Upper lobe of left lung (tissue), 6 donors: Measurements from ENCODE around the gene INSRR. TPM values are rescaled to one million over a fixed set of nuclear protein-coding genes. Genes with fewer than 3 reads are reported as not detected.

ENCODE experiments used
- ATAC-seq, 2 donors: fragments of 200-7000 bp; cut with Tn5 transposase; one replicate each; pipeline ENCODE4 v1.9.1; 2022; ENCODE audit warnings: mild to moderate bottlenecking in 2 of 2, moderate library complexity in 2 of 2; ENCODE audit not compliant: low FRiP score in 2 of 2
- DNase-seq, 2 donors: peaks; one replicate each; pipeline ENCODE4 v3.0.0-alpha.2; 2019 to 2020
- H3K27ac ChIP-seq, 4 donors: fragments of 200-600 bp; sonication (generic); one replicate each; pipeline ENCODE4 v1.5.1; 2016 to 2019
- H3K27me3 ChIP-seq, 4 donors: fragments of 200-600 bp; sonication (generic); one replicate each; pipeline ENCODE4 v1.5.1; 2017 to 2019
- H3K36me3 ChIP-seq, 4 donors: fragments of 200-600 bp; sonication (generic); one replicate each; pipeline ENCODE4 v1.5.1; 2016 to 2019
- H3K4me1 ChIP-seq, 4 donors: fragments of 200-600 bp; sonication (generic); one replicate each; pipeline ENCODE4 v1.5.1; 2018 to 2019
- H3K4me3 ChIP-seq, 4 donors: fragments of 200-600 bp; sonication (generic); one replicate each; pipeline ENCODE4 v1.5.1; 2017 to 2019; ENCODE audit warnings: mild to moderate bottlenecking in 2 of 4, moderate library complexity in 1 of 4
- H3K9me3 ChIP-seq, 4 donors: fragments of 200-600 bp; sonication (generic); one replicate each; pipeline ENCODE4 v1.5.1; 2018 to 2019
- EP300 ChIP-seq, 4 donors: sonication (generic); formaldehyde crosslinking; IDR thresholded peaks; one replicate each; pipeline ENCODE4 v1.5.1; 2017; ENCODE audit warnings: antibody characterized with exemption in 4 of 4, control low read depth in 2 of 4
- POLR2A ChIP-seq, 4 donors: fragments of 450-650 bp; IDR thresholded peaks; one replicate each; pipeline ENCODE4 v1.5.1; 2016 to 2017; ENCODE audit warnings: antibody characterized with exemption in 4 of 4, mild to moderate bottlenecking in 2 of 4
- POLR2AphosphoS5 ChIP-seq, 2 donors: sonication (generic); formaldehyde crosslinking; IDR thresholded peaks; one replicate each; pipeline ENCODE4 v1.5.1; 2017; ENCODE audit warnings: antibody characterized with exemption in 2 of 2
- WGBS, 2 donors: methylation state at CpG; one replicate each; pipeline ENCODE4 v1.1.5; 2017 to 2018; 5-methylcytosine and 5-hydroxymethylcytosine counted together
- total RNA-seq, 6 donors: library from RNA; depleted of rRNA in 4 of 6; stranded (reverse); fragments of >200 nt in 4 of 6; gene quantifications; one replicate each; pipeline versions ENCODE4 v1.1.0 to v1.2.1, GENCODE V29; 2016 to 2021
- TF ChIP-seq, protein P1 (sequence below), 6 experiments: fragments of 450-650 bp in 4 of 6; fragments of 200-600 bp in 2 of 6; sonication (generic) in 2 of 6; IDR thresholded peaks; one replicate each; pipeline ENCODE4 v1.5.1; 2016 to 2019; ENCODE audit warnings: antibody characterized with exemption in 6 of 6
- donor health status: DM: no; HTN: no; CAD: no; lungs with moderate emphysema.
- donor health status: DM: no; HTN: yes; CAD: no; lungs with severe emphysema.

INSRR gene
- total RNA-seq, 6 donors from 2014 or later: 0.03 to 0.22 TPM; not detected in 4

DNA sequence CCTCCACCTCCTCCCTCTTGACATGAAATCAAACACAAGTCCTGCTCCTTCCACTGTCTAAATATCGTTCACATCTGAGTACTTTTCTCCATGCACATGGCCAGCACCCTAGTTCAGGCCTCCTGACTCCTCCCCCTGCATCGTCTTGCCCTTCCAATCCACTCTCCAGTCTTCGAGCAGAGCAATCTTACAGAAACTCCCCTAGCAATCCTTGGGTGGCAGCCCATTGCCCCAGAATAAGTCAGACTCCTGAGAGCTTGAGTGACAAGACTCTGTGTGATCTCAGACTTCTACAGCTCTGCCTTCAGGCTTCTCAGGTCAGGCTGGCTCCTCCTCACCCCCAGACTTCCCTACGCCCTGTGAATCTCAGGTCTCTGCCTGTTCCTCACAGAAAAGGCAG, 47.7 kb downstream of the INSRR start:
- Histone ChIP-seq H3K4me3 (no peak overlapping the region), H3K4me1 (peaks cover 13 to 24% (median 19%) of the 10 kb centered on the region in 4 donors), H3K9me3 (no peaks in the 10 kb centered on the region), H3K36me3 (no peaks in the 10 kb centered on the region), H3K27me3 (no peaks in the 10 kb centered on the region), H3K27ac (no peak overlapping the region)
- DNase-seq (no peak), ATAC-seq (no peak)
- 62 to 68% methylated on average over 4 of the region's 4 CpGs for WGBS, 2 donors
- TF ChIP-seq POLR2AphosphoS5 (IDR thresholded peaks at IDR 0.05): no peak
- TF ChIP-seq, protein P1, sequence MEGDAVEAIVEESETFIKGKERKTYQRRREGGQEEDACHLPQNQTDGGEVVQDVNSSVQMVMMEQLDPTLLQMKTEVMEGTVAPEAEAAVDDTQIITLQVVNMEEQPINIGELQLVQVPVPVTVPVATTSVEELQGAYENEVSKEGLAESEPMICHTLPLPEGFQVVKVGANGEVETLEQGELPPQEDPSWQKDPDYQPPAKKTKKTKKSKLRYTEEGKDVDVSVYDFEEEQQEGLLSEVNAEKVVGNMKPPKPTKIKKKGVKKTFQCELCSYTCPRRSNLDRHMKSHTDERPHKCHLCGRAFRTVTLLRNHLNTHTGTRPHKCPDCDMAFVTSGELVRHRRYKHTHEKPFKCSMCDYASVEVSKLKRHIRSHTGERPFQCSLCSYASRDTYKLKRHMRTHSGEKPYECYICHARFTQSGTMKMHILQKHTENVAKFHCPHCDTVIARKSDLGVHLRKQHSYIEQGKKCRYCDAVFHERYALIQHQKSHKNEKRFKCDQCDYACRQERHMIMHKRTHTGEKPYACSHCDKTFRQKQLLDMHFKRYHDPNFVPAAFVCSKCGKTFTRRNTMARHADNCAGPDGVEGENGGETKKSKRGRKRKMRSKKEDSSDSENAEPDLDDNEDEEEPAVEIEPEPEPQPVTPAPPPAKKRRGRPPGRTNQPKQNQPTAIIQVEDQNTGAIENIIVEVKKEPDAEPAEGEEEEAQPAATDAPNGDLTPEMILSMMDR (IDR thresholded peaks at IDR 0.05): no peak
- no peak for TF ChIP-seq POLR2A (IDR thresholded peaks at IDR 0.05)
- no peak for TF ChIP-seq EP300 (IDR thresholded peaks at IDR 0.05)

DNA sequence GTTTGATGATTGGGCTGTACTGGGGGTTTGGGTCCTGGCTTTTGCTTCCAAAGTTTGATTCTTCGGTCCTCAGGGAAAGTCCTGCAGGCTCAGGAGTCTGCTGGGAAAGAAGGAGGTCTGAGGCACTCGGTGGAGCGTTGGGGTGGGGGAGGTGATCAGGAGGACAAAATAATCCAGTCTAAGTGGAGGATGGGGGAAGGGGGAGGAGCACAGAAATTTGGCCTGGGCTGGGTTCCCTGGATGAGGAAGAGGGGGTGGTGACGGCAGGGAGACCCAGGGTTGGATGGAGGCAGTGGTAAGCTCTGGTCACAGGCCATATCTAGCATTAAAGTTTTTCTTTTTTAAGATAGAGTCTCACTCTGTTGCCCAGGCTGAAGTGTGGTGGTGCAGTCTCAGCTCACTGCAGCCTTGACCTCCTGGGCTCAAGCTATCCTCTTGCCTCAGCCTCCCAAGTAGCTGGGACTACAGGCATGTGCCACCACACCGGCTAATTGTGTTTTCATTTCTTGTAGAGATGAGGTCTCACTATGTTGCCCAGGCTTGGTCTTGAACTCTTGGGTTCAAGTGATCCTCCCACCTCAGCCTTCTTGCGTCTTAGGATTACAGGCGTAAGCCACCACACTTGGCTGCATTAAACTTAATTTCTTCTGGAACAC, 49.1 kb downstream of the INSRR start:
- Histone ChIP-seq H3K4me3 (no peak overlapping the region), H3K9me3 (no peaks in the 10 kb centered on the region), H3K36me3 (no peaks in the 10 kb centered on the region), H3K27ac (no peak overlapping the region), H3K4me1 (peaks cover 13 to 24% (median 18%) of the 10 kb centered on the region in 4 donors), H3K27me3 (no peaks in the 10 kb centered on the region)
- ATAC-seq: no peak
- TF ChIP-seq, protein P1 (IDR thresholded peaks at IDR 0.05): no peak
- TF ChIP-seq POLR2A (IDR thresholded peaks at IDR 0.05): no peak
- no peak for TF ChIP-seq POLR2AphosphoS5 (IDR thresholded peaks at IDR 0.05)
- 89 to 92% methylated on average over 7 of the region's 7 CpGs for WGBS, 2 donors
- DNase-seq: no peak

DNA sequence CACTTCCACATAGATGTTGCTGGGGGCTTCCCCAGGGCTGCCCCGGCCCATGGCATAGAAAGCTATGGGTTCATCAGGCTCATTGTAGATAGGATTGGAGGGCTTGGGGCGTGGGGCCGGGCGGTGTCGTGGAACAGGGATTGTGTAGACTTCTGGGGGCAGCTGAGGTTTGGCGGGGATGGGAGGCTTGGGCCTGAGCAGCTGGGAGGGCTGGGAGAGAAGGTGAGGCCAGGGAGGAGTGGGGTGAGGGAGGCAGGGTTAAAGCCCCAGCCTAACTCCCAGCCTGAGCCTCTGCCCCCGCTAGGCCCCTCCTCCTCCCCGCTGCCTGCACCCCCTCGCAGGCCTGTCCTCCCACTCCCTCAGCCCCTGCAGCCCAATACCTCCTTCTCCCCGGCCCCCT, 49.6 kb downstream of the INSRR start:
- 96 to 99% methylated on average over 10 of the region's 10 CpGs for WGBS, 2 donors
- no peaks in the 10 kb centered on the region for H3K9me3 ChIP-seq
- ATAC-seq (no peak), DNase-seq (peak in 1 of 2 donors; percentile 61)
- peaks cover 11 to 25% (median 17%) of the 10 kb centered on the region in 4 donors for H3K4me1 ChIP-seq
- H3K4me3 ChIP-seq: no peak overlapping the region
- H3K27ac ChIP-seq: no peak overlapping the region
- TF ChIP-seq, protein P1 (IDR thresholded peaks at IDR 0.05): no peak
- no peak for TF ChIP-seq POLR2A (IDR thresholded peaks at IDR 0.05)
- no peak for TF ChIP-seq EP300 (IDR thresholded peaks at IDR 0.05)
- no peak for TF ChIP-seq POLR2AphosphoS5 (IDR thresholded peaks at IDR 0.05)
- H3K36me3 ChIP-seq: no peaks in the 10 kb centered on the region
- H3K27me3 ChIP-seq: no peaks in the 10 kb centered on the region

DNA sequence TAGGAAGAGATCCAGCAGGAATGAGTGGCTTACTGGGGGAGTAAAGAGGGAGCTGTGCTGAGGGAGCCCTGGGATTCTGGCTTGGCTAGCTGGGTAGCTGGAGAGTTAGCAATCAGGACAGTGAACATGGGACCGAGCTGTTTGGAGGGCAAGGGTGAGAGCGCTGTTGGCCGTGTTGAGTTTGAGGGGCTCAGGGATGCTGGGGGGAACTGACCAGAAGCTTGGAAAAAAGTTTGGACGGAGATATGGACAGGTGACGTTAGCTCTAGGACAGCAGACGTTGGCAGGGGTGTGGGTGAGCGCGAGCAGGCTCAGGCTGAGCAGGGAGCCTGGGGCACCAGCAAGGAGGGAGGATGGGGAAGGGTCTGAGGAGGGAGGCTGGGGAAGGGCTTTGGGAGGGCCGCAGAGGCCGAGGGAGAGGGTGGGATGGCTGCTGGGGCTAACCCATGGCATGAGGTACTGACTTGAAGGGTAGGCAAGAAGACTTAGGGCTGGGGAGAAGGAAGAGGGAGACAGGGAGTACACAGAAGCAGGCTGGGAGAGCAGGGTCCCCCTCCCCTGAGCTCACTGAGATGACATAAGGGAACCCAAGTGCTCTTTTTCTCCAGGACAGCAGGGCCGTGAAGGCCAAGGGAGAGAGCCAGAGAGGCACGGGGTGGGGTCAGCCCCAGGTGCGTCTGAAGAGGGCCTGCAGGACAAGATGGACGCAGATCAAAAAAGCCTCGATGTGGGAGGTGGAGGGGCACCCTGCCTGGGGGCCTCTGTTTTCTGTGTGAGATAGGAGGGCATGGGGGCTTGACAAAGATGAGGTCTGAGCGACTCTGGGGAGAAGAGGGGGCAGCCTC, 50.5 kb downstream of the INSRR start:
- TF ChIP-seq POLR2A (IDR thresholded peaks at IDR 0.05): no peak
- TF ChIP-seq, protein P1 (IDR thresholded peaks at IDR 0.05): no peak
- TF ChIP-seq POLR2AphosphoS5 (IDR thresholded peaks at IDR 0.05): no peak
- TF ChIP-seq EP300 (IDR thresholded peaks at IDR 0.05): no peak
- Histone ChIP-seq H3K36me3 (no peaks in the 10 kb centered on the region), H3K27ac (no peak overlapping the region), H3K9me3 (no peaks in the 10 kb centered on the region), H3K4me3 (no peak overlapping the region), H3K4me1 (peaks cover 2 to 17% (median 9%) of the 10 kb centered on the region in 4 donors), H3K27me3 (no peaks in the 10 kb centered on the region)
- ATAC-seq (no peak), DNase-seq (peak in 1 of 2 donors; percentile 49)
- WGBS, 2 donors: 87 to 92% methylated on average over 16 of the region's 16 CpGs
